Spleen (tissue), 3 donors: ENCODE measurements around the gene SMCO1.
"Not testable (repeated sequence)": the region's sequence is repeated elsewhere in the genome, so short reads cannot be mapped to it uniquely, and the experiment has no call there.

Experiments
- POLR2A ChIP-seq, 3 donors: fragments of 450-650 bp; IDR thresholded peaks; one replicate each; pipeline ENCODE4 v1.5.1; 2017; ENCODE audit warnings: antibody characterized with exemption in 3 of 3, mild to moderate bottlenecking in 1 of 3
- POLR2AphosphoS5 ChIP-seq, 3 donors: sonication (generic); formaldehyde crosslinking; IDR thresholded peaks; one replicate each; pipeline ENCODE4 v1.5.1; 2017; ENCODE audit warnings: antibody characterized with exemption in 3 of 3

DNA sequence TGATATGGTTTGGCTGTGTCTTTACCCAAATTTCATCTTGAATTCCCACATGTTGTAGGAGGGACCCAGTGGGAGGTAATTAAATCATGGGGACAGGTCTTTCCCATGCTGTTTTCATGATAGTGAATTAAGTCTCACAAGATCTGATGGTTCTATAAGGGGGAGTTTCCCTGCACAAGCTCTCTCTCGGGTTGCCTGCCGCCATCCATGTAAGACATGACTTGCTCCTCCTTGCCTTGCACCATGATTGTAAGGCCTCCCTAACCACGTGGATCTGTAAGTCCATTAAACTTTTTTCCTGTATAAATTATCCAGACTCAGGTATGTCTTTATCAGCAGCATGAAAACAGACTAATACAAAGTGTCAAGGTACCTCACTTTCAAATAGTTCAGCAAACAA is 35.0 kb upstream of the SMCO1 start:
- TF ChIP-seq POLR2AphosphoS5, POLR2A (IDR thresholded peaks at IDR 0.05): not testable (repeated sequence)
